Dedifferentiated amniotic fluid mesenchymal stem cell (primary cell): Measurements from ENCODE around the gene ARFRP1.

ENCODE experiments used
- DNase-seq: peaks from one replicate; pipeline ENCODE4 v3.0.0-alpha.2; 2016; ENCODE audit errors: extremely low spot score

ARFRP1 gene

GRCh38 chr20:63690898-63691710 lies 16.7 kb downstream of the ARFRP1 start:
- DNase-seq: no peak

GRCh38 chr20:63690003-63690897 lies 17.5 kb downstream of the ARFRP1 start:
- DNase-seq: no peak

DNA sequence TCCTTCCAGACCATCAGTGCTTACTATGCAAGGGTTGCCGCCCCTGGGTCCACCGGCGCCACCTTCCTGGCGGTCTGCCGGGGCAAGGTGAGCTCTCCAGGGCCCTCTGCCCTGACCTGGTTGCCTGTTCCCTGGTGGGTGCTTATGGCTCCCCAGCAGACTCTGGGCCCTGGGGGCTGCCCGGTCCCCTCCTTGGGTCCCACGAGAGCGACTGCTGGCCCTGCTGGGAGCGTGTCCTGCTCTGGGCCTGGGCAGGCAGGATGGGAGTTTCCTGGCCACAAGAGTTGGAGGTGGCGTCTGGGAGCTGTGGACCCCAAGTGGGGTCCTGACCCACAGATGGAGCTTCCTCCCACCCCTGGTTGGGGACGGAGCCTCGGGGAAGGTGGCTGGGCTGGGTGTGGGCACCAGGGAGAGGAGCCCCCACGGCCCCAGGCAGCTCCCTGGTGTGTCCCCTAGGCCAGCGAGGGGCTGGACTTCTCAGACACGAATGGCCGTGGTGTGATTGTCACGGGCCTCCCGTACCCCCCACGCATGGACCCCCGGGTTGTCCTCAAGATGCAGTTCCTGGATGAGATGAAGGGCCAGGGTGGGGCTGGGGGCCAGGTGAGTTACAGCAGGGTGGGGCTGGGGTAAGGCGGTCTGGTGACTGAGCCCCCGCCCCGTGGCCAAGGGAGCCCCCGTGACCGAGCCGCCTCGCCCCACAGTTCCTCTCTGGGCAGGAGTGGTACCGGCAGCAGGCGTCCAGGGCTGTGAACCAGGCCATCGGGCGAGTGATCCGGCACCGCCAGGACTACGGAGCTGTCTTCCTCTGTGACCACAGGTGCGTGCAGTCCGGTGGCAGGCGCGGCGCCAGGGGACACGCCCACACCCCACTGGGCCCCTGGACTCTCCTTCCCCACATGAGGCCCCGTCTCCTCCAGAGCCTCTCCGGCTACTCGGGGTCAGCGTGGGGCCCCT lies 18.5 kb downstream of the ARFRP1 start:
- DNase-seq: no peak

- no peak for DNase-seq
These were observed 19.3 kb downstream of the ARFRP1 start for GRCh38 chr20:63688228-63689045.

- no peak for DNase-seq
These were observed 20.2 kb downstream of the ARFRP1 start for GRCh38 chr20:63687419-63688178.

DNA sequence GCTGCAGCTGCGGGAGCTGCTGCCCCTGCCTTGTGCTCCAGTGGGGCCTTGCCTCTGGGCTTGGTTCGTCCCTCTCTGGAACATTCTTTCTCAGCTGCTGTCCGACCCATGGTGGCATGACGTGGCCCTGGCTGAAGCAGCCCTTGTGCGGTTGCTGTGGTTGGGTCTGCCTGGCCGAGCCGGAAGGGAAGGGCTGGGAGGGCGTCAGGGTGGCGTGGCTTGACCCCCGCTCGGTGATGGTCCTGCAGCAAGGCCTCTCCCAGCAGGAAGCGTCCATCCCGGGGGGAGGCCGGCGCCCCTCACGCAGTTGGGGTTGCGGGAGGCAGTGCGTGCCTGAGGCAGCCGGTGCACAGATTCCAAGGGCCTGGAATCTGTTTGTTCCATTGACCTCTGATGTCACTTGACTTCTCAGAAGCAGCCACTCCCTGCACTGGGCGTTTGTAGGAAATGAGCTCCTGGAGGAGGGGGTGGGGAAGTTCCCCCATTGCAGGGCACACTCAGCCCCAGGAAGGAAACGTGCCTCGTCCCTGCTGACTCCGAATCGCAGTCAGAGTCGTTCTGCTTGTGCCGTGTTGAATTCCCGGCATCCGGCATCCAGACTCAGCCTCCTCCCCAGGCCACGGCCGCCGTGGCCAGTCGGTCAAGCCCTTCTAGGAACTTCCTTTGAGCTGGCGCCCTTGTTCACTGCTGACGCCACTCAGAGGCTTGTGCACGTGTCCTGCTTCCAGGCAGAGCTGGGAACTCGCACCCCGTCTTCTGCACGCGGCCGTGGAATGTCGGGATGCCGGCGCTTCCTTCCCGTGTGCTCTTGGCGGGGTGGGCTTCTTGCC lies 21.1 kb downstream of the ARFRP1 start:
- no peak for DNase-seq

GRCh38 chr20:63686094-63686491 lies 21.7 kb downstream of the ARFRP1 start:
- no peak for DNase-seq

- no peak for DNase-seq
These were observed 22.3 kb downstream of the ARFRP1 start for GRCh38 chr20:63685269-63686026.

DNA sequence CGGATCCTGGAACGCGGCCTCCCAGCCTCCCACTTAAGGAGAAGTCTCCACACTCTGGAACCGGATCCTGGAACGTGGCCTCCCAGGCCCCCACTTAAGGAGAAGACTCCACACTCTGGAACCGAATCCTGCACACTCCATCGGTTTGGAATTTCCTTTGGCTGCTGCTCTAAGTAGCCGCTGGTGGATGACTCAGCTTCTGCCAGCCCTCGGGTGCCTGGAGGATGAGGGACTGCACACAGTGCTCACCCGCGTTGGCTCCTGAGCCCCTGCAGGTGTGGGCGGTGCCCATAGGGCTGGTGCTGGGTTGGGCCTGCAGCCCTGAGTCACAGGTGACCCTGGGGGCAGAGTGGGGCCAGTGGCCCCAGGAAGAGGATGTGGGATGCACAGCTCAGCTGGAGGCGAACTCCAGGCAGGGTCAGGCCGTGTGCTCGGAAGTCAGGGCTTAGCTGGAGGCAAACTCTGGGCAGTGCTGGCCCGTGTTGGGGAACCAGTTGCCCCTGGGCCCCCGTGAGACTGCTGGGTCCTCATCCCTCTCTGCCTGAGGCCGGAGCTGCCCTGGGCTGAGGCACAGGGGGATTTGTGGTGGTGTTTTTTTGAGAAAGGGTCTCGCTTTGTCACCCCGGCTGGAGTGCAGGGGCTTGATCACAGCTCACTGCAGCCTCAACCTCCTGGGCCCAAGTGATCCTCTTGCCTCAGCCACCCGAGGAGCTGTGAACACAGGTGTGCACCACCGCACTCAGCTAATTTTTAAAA lies 25.2 kb downstream of the ARFRP1 start:
- DNase-seq: peak; percentile 96

DNA sequence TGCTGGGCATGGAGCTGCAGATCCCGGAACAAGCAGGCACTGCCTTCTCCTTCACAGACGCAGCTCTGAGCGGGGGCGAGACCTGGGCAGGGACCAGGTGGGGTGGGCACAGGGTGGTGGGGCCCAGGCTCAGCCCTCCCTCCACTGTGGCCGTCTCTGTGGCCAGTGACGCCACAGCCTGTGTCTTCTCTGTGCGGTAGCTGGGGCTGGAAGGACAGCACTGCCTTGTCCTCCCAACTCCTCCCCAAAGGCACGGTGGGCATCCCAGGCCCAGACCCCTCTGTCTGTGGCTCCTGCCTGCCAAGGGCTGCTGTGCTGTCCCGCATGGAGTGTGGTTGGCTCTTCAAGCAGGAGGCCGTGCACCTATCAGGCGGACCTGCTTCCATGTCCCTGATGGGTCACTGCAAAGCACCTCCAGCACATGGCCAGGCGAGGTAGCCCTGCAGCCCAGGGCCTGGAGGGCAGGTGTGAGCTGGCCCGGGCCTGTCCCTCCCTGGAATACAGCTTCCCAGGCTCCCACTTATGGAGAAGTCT lies 26.1 kb downstream of the ARFRP1 start:
- no peak for DNase-seq

DNA sequence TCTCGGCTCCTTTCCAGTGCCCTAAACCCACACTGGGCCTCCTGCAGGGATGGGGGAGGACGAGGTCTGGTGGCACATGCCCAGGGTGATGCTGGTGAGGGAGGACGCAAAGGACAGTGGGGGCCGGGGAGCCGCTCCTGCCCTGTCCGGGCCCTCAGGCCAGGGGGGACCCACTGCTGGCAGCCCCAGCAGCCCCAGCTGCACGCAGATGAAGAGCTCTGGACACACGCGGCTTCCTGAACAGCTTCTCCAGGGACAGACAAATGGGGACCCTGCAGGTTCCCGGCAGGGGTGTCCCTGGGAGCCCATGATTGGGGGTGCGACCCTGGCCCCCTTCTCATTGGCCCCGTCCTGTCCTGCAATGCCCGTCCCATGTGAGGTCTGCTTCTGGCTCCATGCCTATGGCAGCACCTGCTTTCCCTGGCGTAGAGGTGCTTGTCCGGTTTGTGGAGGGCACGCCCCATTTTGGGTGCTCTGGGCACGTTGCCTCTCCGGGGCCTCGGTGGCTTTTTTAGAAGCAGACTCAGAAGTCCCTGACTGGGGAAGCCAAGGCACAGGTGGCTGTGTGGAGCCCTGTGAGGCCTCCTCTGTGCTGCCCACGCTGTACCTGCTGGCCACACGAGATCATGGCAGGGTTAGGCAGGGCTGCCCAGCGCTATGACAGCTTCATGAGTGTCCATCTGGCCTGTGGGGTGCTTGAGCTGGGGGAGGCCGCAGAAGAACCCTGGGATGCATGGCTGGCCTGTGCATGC lies 26.7 kb downstream of the ARFRP1 start:
- DNase-seq: no peak

- DNase-seq: no peak
These were observed 27.3 kb downstream of the ARFRP1 start for GRCh38 chr20:63680427-63680826.

DNA sequence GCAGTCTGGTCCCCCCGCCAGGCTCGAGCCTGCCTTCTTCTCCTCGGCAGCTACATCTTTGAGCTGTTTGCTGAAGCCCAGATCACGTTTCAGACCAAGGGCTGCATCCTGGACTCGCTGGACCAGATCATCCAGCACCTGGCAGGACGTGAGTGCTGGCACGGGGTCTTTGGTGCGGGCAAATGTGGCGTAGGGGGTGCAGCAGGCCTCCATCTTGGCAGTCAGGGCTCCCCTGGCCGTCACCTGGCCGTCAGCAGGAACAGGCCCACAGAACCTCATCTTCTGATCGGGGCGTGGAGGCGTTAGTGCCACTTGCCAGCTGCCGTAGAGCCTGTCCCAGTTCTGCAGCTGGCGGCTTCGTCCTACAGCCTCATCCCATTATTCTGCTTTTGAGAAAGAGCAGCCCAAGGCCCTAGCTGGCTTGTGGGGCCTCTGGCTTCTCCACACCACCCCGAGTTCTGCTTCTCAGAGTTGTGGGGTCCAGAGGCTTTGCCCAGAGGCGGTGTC lies 27.9 kb downstream of the ARFRP1 start:
- DNase-seq: no peak

- no peak for DNase-seq
These were observed 28.9 kb downstream of the ARFRP1 start for GRCh38 chr20:63678667-63679465.

- no peak for DNase-seq
These were observed 29.7 kb downstream of the ARFRP1 start for GRCh38 chr20:63678071-63678470.
